Ovary (tissue), 3 donors: ENCODE results near the gene TET3.

ENCODE experiments used
- POLR2A ChIP-seq: fragments of 450-650 bp; IDR thresholded peaks from one replicate; pipeline ENCODE4 v1.6.1; 2017; ENCODE audit warnings: antibody characterized with exemption, mild to moderate bottlenecking, moderate library complexity
- TF ChIP-seq, protein P1 (sequence below), 3 donors: fragments of 450-650 bp in 2 of 3; fragments of 200-600 bp in 1 of 3; IDR thresholded peaks; one replicate each; pipeline versions ENCODE4 v1.5.1 to v1.8.0; 2016 to 2022; ENCODE audit warnings: antibody characterized with exemption in 3 of 3, mild to moderate bottlenecking in 1 of 3
- donor health status: DM: no; HTN: no; CAD: no.

DNA sequence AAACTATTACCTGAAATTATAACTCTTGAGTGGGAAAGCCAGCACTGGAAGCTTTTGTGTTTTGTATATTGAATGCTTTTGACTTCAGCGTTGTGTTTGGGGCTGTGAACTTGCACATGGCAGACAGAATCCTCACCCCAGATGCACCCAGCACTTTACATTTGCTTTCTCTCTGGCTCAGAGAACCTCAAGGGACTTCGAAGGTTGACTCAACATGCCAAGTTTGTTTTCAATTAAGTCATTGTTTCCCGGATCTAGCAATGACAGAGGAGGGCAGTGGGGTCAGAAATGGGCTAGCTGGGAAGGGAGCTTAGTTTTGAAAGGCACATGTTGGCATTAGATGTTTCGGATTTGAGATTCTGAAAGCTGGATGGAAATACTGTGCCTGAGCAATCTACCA is 22.4 kb downstream of the TET3 start:
- TF ChIP-seq, protein P1, sequence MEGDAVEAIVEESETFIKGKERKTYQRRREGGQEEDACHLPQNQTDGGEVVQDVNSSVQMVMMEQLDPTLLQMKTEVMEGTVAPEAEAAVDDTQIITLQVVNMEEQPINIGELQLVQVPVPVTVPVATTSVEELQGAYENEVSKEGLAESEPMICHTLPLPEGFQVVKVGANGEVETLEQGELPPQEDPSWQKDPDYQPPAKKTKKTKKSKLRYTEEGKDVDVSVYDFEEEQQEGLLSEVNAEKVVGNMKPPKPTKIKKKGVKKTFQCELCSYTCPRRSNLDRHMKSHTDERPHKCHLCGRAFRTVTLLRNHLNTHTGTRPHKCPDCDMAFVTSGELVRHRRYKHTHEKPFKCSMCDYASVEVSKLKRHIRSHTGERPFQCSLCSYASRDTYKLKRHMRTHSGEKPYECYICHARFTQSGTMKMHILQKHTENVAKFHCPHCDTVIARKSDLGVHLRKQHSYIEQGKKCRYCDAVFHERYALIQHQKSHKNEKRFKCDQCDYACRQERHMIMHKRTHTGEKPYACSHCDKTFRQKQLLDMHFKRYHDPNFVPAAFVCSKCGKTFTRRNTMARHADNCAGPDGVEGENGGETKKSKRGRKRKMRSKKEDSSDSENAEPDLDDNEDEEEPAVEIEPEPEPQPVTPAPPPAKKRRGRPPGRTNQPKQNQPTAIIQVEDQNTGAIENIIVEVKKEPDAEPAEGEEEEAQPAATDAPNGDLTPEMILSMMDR (IDR thresholded peaks at IDR 0.05), result no peak
- TF ChIP-seq POLR2A, result no peak
